Prostate gland (tissue), 2 donors: ENCODE data around the gene LIN28A. TPM values are rescaled to one million over a fixed set of nuclear protein-coding genes. Genes with fewer than 3 reads are reported as not detected.

Experiments
- DNase-seq: peaks from one replicate; pipeline ENCODE4 v3.0.0-alpha.2; 2019; ENCODE audit warnings: low spot score
- H3K27ac ChIP-seq, 2 donors: fragments of 200-600 bp; sonication (generic); 2 replicates each; pipeline ENCODE4 v1.5.1; 2017 to 2019
- H3K27me3 ChIP-seq: fragments of 200-600 bp; sonication (generic); replicated peaks from 2 replicates; pipeline ENCODE4 v1.5.1; 2019; ENCODE audit not compliant: insufficient read depth
- H3K36me3 ChIP-seq, 2 donors: fragments of 200-600 bp; sonication (generic); 1 replicate in 1 of 2; 2 replicates in 1 of 2; pipeline versions ENCODE4 v1.5.1 to v1.8.1; 2017 to 2019
- H3K4me1 ChIP-seq: fragments of 200-600 bp; sonication (generic); replicated peaks from 2 replicates; pipeline ENCODE4 v1.5.1; 2019
- H3K4me3 ChIP-seq, 2 donors: fragments of 200-600 bp; sonication (generic); 2 replicates each; pipeline ENCODE4 v1.5.1; 2017 to 2019
- H3K9me3 ChIP-seq: fragments of 200-600 bp; sonication (generic); 2 replicates; pipeline ENCODE4 v1.5.1; 2017
- POLR2A ChIP-seq: fragments of 450-650 bp; IDR thresholded peaks from one replicate; pipeline ENCODE4 v1.6.1; 2016; ENCODE audit warnings: antibody characterized with exemption, mild to moderate bottlenecking
- POLR2AphosphoS5 ChIP-seq: sonication (generic); formaldehyde crosslinking; IDR thresholded peaks from one replicate; pipeline ENCODE4 v1.6.1; 2017; ENCODE audit warnings: antibody characterized with exemption
- WGBS: methylation state at CpG from one replicate; pipeline ENCODE4 v1.1.5; 2018; 5-methylcytosine and 5-hydroxymethylcytosine counted together
- intact Hi-C: fragments of 100-400 bp; cut with DNase I; formaldehyde crosslinking; loops from one replicate; pipeline ENCODE4 v1.14.2; 2022
- total RNA-seq, 2 donors: library from RNA; depleted of rRNA; stranded (reverse); fragments of >200 nt; gene quantifications; one replicate each; pipeline ENCODE4 v1.1.0, GENCODE V29; 2016
- TF ChIP-seq, protein P1 (sequence below), 4 experiments: fragments of 200-600 bp in 2 of 4; fragments of 450-650 bp in 2 of 4; sonication (generic) in 2 of 4; IDR thresholded peaks; 1 replicate in 3 of 4; 2 replicates in 1 of 4; pipeline ENCODE4 v1.5.1; 2016 to 2019; ENCODE audit warnings: antibody characterized with exemption in 4 of 4, mild to moderate bottlenecking in 2 of 4, moderate library complexity in 2 of 4

Gene LIN28A
- total RNA-seq, 2 donors from 2014 or later, result 0.17 TPM; not detected in 1

DNA sequence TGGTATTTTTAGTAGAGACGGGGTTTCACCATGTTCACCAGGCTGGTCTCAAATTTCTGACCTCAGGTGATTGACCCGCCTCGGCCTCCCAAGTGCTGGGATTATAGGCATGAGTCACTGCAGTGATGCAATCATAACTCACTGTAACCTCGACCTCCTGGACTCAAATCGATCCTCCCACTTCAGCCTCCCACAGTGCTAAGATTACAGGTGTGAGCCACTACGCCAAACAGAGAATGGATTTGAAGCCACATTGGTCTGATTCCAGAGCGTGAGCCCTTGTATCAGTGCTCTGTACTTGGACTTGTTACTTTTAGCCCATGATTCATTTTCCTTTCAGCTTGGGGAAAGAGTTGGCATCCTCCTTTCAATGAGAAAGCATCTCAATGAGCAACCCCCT lies 23.2 kb upstream of the LIN28A start:
- no peaks in the 10 kb centered on the region for H3K27me3 ChIP-seq
- H3K36me3 ChIP-seq, result no peaks in the 10 kb centered on the region
- TF ChIP-seq, protein P1, sequence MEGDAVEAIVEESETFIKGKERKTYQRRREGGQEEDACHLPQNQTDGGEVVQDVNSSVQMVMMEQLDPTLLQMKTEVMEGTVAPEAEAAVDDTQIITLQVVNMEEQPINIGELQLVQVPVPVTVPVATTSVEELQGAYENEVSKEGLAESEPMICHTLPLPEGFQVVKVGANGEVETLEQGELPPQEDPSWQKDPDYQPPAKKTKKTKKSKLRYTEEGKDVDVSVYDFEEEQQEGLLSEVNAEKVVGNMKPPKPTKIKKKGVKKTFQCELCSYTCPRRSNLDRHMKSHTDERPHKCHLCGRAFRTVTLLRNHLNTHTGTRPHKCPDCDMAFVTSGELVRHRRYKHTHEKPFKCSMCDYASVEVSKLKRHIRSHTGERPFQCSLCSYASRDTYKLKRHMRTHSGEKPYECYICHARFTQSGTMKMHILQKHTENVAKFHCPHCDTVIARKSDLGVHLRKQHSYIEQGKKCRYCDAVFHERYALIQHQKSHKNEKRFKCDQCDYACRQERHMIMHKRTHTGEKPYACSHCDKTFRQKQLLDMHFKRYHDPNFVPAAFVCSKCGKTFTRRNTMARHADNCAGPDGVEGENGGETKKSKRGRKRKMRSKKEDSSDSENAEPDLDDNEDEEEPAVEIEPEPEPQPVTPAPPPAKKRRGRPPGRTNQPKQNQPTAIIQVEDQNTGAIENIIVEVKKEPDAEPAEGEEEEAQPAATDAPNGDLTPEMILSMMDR (IDR thresholded peaks at IDR 0.05), result no peak
- TF ChIP-seq POLR2A (no peak), POLR2AphosphoS5 (no peak)
- no peak overlapping the region for H3K27ac ChIP-seq
- 66% methylated on average over 7 of the region's 7 CpGs for WGBS
- H3K9me3 ChIP-seq, result no peaks in the 10 kb centered on the region
- no peak overlapping the region for H3K4me3 ChIP-seq
- intact Hi-C loops, result no loop called here
- DNase-seq, result no peak
- H3K4me1 ChIP-seq, result no peaks in the 10 kb centered on the region

DNA sequence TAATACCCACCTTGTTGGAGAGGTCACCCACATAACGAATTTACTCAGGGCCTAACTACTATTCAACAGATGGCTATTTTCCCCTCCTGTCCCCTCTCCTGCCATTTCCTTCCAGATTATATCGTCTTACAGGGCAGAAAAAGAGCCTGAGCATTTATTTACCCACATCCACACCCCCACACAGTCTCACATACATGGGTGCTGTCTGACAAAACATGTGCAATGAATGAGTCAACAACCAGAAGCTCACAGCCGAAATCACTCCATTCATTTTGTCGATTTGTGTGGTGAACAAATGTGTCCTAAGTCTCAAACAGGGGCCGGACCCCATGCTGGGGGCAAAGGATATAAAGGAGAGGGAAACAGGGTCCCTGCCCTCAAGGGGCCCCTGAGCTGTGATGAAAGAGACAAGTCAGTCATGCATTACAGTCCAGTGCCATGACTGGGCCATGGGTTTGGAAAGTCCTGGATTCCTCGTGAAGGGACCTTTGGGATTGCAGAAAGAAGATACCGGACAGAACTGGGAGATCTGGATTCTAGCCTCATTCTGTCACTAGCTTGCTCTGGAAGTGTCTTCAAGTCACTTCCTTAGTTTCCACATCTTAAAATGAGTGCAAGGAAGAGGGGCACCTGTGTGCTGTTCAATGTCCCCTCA lies 21.7 kb upstream of the LIN28A start:
- no peak for TF ChIP-seq POLR2A
- TF ChIP-seq, protein P1 (IDR thresholded peaks at IDR 0.05), result no peak
- TF ChIP-seq POLR2AphosphoS5, result no peak
- 76% methylated on average over 7 of the region's 7 CpGs for WGBS
- no peaks in the 10 kb centered on the region for H3K27me3 ChIP-seq

DNA sequence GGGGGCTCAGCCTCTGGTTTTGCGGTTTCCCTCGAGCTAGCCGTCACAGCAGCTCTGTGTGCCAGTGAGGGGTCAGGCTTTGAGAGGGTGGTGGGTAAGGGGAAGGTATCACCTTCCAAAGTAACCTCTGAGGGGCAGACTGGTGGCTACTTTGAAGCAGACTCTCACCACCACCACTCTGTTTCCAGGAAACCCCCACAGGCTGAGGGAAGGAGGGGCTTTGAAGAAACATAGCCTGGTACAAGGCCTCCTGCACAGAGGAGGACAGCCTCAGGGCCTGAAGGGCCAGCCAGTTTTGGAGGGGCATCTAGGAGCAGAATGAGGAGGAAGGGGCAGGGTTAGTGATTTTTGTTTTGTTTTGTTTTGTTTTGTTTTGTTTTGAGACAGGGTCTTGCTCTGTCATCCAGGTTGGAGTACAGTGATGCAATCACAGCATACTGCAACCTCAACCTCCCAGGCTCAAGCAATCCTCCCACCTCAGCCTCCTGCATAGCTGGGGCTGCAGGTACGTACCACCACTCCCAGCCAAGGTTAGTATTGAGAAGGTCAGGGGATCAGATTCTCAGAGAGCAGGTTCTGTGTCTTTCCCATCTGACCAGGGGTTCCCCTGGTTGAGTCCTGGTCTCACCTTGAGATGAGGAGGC lies 20.9 kb upstream of the LIN28A start:
- no peaks in the 10 kb centered on the region for H3K27me3 ChIP-seq
- TF ChIP-seq POLR2A, result no peak
- TF ChIP-seq, protein P1 (IDR thresholded peaks at IDR 0.05), result no peak

More for the DNA sequence above, 21.7 kb upstream of the LIN28A start:
- intact Hi-C loops, result no loop called here
- Histone ChIP-seq H3K9me3 (no peaks in the 10 kb centered on the region), H3K4me1 (no peaks in the 10 kb centered on the region), H3K36me3 (no peaks in the 10 kb centered on the region), H3K27ac (no peak overlapping the region), H3K4me3 (no peak overlapping the region)
- DNase-seq, result no peak

DNA sequence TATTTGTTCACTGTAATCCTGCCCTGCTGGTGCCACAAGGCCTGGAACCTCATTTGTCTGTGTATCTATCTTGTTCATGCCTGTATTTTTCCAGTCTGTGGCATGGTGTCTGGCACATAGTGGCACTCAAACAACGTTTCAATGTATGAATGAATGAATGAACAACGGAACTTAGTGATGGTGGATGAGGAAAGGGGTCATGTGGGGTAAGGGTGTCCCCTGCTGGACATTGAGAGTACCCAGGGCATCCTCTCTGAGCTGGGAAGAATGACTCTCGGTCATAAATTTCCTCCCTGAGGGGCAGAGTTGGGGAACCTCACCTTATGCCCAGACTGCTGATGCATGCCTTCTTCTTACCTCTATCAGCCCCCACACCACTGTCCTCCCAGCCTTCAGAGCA lies 19.2 kb upstream of the LIN28A start:
- TF ChIP-seq, protein P1 (IDR thresholded peaks at IDR 0.05), result peak in 2 of 4 experiments; percentile 5 to 21
- TF ChIP-seq POLR2A, result no peak
- Histone ChIP-seq H3K36me3 (no peaks in the 10 kb centered on the region), H3K27ac (no peak overlapping the region), H3K27me3 (no peaks in the 10 kb centered on the region), H3K4me1 (no peaks in the 10 kb centered on the region), H3K9me3 (no peaks in the 10 kb centered on the region), H3K4me3 (no peak overlapping the region)
- no peak for DNase-seq
- intact Hi-C loops, result no loop called here
- WGBS, result 15% methylated on average over 3 of the region's 3 CpGs

More for the DNA sequence above, 20.9 kb upstream of the LIN28A start:
- Histone ChIP-seq H3K4me1 (no peaks in the 10 kb centered on the region), H3K4me3 (no peak overlapping the region), H3K27ac (no peak overlapping the region), H3K9me3 (no peaks in the 10 kb centered on the region), H3K36me3 (no peaks in the 10 kb centered on the region)
- DNase-seq, result no peak
- intact Hi-C loops, result no loop called here
- 64% methylated on average over 4 of the region's 4 CpGs for WGBS

DNA sequence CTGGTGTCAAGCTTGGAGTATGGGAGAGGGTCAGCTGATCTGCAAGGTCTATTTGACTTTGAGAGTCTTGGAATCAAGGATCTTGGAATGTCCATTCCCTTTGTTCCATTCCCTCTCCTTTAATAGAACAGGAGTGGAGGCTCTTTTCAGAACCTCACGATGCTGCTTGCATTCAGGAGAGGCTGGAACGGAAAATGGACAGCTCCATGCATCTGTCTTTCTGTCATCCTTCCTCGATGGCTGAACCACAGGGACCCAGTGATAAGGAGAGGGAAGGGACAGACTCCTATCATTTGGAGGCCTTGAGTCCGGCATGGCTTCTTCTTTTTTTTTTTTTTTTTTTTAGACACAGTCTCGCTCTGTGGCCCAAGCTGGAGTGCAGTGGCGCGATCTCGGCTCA lies 14.9 kb upstream of the LIN28A start:
- no peaks in the 10 kb centered on the region for H3K4me1 ChIP-seq
- H3K27me3 ChIP-seq, result no peaks in the 10 kb centered on the region
- WGBS, result 80% methylated on average over 8 of the region's 8 CpGs
- intact Hi-C loops, result no loop called here
- H3K4me3 ChIP-seq, result no peak overlapping the region
- no peak for DNase-seq
- H3K9me3 ChIP-seq, result no peaks in the 10 kb centered on the region
- TF ChIP-seq POLR2AphosphoS5, result no peak
- no peak for TF ChIP-seq POLR2A
- TF ChIP-seq, protein P1 (IDR thresholded peaks at IDR 0.05), result no peak
- no peak overlapping the region for H3K27ac ChIP-seq
- no peaks in the 10 kb centered on the region for H3K36me3 ChIP-seq
